ENCODE results near the gene ADCY3. TPM values are rescaled to one million over a fixed set of nuclear protein-coding genes. Genes with fewer than 3 reads are reported as not detected.

The ADCY3 gene
- total RNA-seq, 3 donors from 2014 or later (not counting 1 experiment from before 2014, with no cell fraction given): 5.4 to 9.2 (median 7.6) TPM

DNA sequence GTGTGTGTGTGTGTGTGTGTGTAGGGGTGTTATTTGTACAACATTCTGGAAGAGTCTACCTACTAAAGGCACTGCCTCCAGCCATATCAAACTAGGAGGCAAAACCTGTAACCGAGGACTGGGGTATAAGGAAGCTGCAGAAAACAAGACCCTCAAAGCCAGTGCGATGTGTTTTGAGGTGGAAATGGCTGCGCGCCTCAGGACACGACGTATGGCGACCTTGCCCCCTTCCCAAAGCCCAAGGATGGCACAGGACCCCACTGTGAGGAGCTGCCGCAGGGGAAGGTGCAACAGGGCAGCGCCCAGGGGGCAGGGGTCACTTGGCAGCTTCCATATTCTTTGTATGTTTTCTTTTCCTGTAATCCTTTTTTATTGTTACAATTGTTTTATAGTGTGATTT, 67.0 kb downstream of the ADCY3 start:
- WGBS (ENCODE audit: insufficient coverage): 98% methylated on average over 8 of the region's 9 CpGs
- Histone ChIP-seq H3K27ac (ENCODE audit: low read length) (no peak overlapping the region), H3K4me1 (ENCODE audit: control insufficient read depth, insufficient read depth, low read length) (no peaks in the 10 kb centered on the region), H3K27me3 (ENCODE audit: control insufficient read depth, insufficient read depth, low read length) (no peaks in the 10 kb centered on the region), H3K9me3 (ENCODE audit: control insufficient read depth, insufficient read depth, low read length) (peaks cover 7% of the 10 kb centered on the region), H3K36me3 (ENCODE audit: control insufficient read depth, insufficient read depth, low read length) (no peaks in the 10 kb centered on the region), H3K4me3 (ENCODE audit: low read length) (no peak overlapping the region)
- Mint-ChIP-seq H3K36me3 (no peaks in the 10 kb centered on the region), H3K4me3 (no peak overlapping the region), H3K27ac (no peak overlapping the region), H3K4me1 (no peaks in the 10 kb centered on the region), H3K27me3 (ENCODE audit: low read depth in 2 of 2) (no peaks in the 10 kb centered on the region), H3K9me3 (no peaks in the 10 kb centered on the region)
- intact Hi-C loops (cut with micrococcal nuclease): no loop called here
- no peak for TF ChIP-seq CTCF (IDR thresholded peaks at IDR 0.05)
- ATAC-seq (no peak), DNase-seq (no peak)

- Histone ChIP-seq H3K4me1 (ENCODE audit: control insufficient read depth, insufficient read depth, low read length) (no peaks in the 10 kb centered on the region), H3K27me3 (ENCODE audit: control insufficient read depth, insufficient read depth, low read length) (no peaks in the 10 kb centered on the region), H3K36me3 (ENCODE audit: control insufficient read depth, insufficient read depth, low read length) (no peaks in the 10 kb centered on the region), H3K4me3 (ENCODE audit: low read length) (no peak overlapping the region), H3K27ac (ENCODE audit: low read length) (no peak overlapping the region), H3K9me3 (ENCODE audit: control insufficient read depth, insufficient read depth, low read length) (peaks cover 7% of the 10 kb centered on the region)
- no peaks in the 10 kb centered on the region for H3K36me3 Mint-ChIP-seq
- no peak for TF ChIP-seq CTCF (IDR thresholded peaks at IDR 0.05)
- H3K4me1 Mint-ChIP-seq: no peaks in the 10 kb centered on the region
- ATAC-seq: no peak
- H3K27ac Mint-ChIP-seq: no peak overlapping the region
- no peak for DNase-seq
- no peaks in the 10 kb centered on the region for H3K9me3 Mint-ChIP-seq
- H3K27me3 Mint-ChIP-seq (ENCODE audit: low read depth in 2 of 2): no peaks in the 10 kb centered on the region
- WGBS (ENCODE audit: insufficient coverage): 95% methylated on average over 23 of the region's 23 CpGs
- no peak overlapping the region for H3K4me3 Mint-ChIP-seq
- intact Hi-C loops (cut with micrococcal nuclease): no loop called here
Observed at GRCh38 chr2:24852431-24853020, 67.5 kb downstream of the ADCY3 start.

DNA sequence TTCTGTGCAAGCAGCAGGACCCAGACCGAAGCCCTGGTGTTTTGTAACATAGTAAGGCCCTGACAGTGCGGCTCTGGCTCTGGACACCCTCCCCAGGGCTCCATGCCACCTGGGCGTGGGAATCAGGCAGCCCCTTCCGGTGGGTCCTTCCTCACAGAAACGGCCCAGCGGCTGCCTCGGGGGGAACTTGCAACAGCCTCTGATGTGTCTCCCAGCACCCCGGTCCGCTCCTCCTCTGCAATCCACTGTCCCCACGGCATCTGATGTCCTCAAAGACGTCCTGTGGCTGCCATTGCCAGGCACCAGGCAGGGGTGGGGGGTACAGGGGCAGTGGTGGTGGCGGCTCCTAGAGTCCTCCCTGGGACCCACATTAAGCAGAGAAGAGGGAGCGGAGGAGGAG, 68.0 kb downstream of the ADCY3 start:
- H3K4me3 ChIP-seq (ENCODE audit: low read length): no peak overlapping the region
- no peaks in the 10 kb centered on the region for H3K36me3 ChIP-seq (ENCODE audit: control insufficient read depth, insufficient read depth, low read length)
- intact Hi-C loops (cut with micrococcal nuclease): no loop called here
- Mint-ChIP-seq H3K27ac (no peak overlapping the region), H3K27me3 (ENCODE audit: low read depth in 2 of 2) (no peaks in the 10 kb centered on the region), H3K4me3 (no peak overlapping the region), H3K4me1 (no peaks in the 10 kb centered on the region), H3K36me3 (no peaks in the 10 kb centered on the region), H3K9me3 (no peaks in the 10 kb centered on the region)
- 96% methylated on average over 13 of the region's 13 CpGs for WGBS (ENCODE audit: insufficient coverage)
- no peaks in the 10 kb centered on the region for H3K4me1 ChIP-seq (ENCODE audit: control insufficient read depth, insufficient read depth, low read length)
- H3K9me3 ChIP-seq (ENCODE audit: control insufficient read depth, insufficient read depth, low read length): peaks cover 7% of the 10 kb centered on the region
- TF ChIP-seq CTCF (IDR thresholded peaks at IDR 0.05): no peak
- ATAC-seq (no peak), DNase-seq (no peak)
- no peaks in the 10 kb centered on the region for H3K27me3 ChIP-seq (ENCODE audit: control insufficient read depth, insufficient read depth, low read length)
- H3K27ac ChIP-seq (ENCODE audit: low read length): no peak overlapping the region

- H3K36me3 Mint-ChIP-seq: no peaks in the 10 kb centered on the region
- H3K9me3 Mint-ChIP-seq: no peaks in the 10 kb centered on the region
- Histone ChIP-seq H3K4me3 (ENCODE audit: low read length) (no peak overlapping the region), H3K9me3 (ENCODE audit: control insufficient read depth, insufficient read depth, low read length) (peaks cover 7% of the 10 kb centered on the region), H3K36me3 (ENCODE audit: control insufficient read depth, insufficient read depth, low read length) (no peaks in the 10 kb centered on the region), H3K27ac (ENCODE audit: low read length) (no peak overlapping the region), H3K27me3 (ENCODE audit: control insufficient read depth, insufficient read depth, low read length) (no peaks in the 10 kb centered on the region), H3K4me1 (ENCODE audit: control insufficient read depth, insufficient read depth, low read length) (no peaks in the 10 kb centered on the region)
- DNase-seq (no peak), ATAC-seq (no peak)
- intact Hi-C loops (cut with micrococcal nuclease): no loop called here
- no peaks in the 10 kb centered on the region for H3K27me3 Mint-ChIP-seq (ENCODE audit: low read depth in 2 of 2)
- no peaks in the 10 kb centered on the region for H3K4me1 Mint-ChIP-seq
- no peak for TF ChIP-seq CTCF (IDR thresholded peaks at IDR 0.05)
- H3K27ac Mint-ChIP-seq: no peak overlapping the region
- no peak overlapping the region for H3K4me3 Mint-ChIP-seq
- WGBS (ENCODE audit: insufficient coverage): 96% methylated on average over 7 of the region's 7 CpGs
Observed at GRCh38 chr2:24850944-24851343, 69.1 kb downstream of the ADCY3 start.
